G401 (cell line): Measurements from ENCODE around the gene RAB1B. TPM values are rescaled to one million over a fixed set of nuclear protein-coding genes. Genes with fewer than 3 reads are reported as not detected.

Source experiments
- DNase-seq: peaks from one replicate; pipeline ENCODE4 v3.0.0-alpha.2; 2015; ENCODE audit warnings: low spot score
- in situ Hi-C: cut with HindIII; loops from 2 replicates; pipeline ENCODE4 v1.10.0; 2016; ENCODE audit warnings: low sequenced_read_pairs, mixed read lengths
- total RNA-seq: library from RNA; depleted of rRNA; stranded (reverse); fragments of >200 nt; shearing (Covaris generic); gene quantifications from 2 replicates; pipeline ENCODE4 v1.2.3, GENCODE V29; 2014

The RAB1B gene
- total RNA-seq, 1 experiment from 2014 or later = 67.8 TPM

DNA sequence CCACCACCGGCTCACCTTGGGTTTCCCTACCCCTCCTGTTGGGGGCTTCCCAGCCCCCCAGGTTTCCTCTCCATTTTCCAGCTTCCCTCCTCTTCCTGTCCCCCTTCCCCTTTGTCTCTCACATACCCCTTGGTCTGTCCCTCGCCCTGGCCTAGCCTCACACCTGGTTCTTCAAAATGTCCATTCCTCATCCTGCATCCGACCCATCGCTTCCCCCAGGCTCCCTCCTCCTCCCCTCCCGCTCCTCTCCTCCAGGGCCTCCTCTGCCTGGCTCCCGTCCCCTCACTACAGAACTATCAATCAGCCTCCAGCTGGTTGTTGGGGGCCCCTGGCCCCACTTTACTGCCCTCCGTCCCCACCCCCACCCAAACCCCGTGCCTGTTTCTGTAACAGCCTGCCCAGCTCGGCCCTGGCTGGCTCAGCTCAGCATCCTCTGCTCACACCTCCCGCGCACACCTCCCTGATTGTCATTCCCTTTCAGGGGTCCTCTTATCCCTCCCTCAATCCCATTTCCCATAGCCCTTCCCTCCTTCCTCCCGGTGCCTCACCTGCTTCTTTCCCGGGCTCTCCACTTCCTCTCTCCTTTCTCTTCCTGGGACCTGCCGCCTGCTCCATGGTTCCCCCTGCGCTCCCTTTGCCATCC is 10.8 kb downstream of the RAB1B start:
- in situ Hi-C loops = no loop called here
- DNase-seq = peak; percentile 37

GRCh38 chr11:66280428-66280827 is 12.0 kb downstream of the RAB1B start:
- DNase-seq = no peak
- in situ Hi-C loops = no loop called here

DNA sequence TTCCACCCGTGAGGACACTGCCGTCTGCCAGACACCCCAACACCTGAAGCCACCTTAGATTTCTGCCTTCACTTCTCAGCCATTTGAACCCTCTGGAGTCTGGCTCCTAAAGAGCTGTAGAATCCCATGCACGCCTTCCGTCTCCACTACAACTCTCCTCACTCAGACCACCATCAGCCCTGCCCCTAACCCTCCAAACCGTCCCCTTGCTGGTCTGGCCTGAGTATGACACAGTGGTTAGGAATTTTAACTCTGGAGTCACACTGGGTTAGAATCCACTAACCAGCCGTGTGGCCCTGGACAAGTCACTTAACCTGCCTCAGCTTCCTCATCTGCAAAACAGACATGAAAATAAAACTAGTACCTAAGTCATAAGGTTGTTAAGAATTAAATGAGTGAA is 12.6 kb downstream of the RAB1B start:
- no peak for DNase-seq
- in situ Hi-C loops = no loop called here

DNA sequence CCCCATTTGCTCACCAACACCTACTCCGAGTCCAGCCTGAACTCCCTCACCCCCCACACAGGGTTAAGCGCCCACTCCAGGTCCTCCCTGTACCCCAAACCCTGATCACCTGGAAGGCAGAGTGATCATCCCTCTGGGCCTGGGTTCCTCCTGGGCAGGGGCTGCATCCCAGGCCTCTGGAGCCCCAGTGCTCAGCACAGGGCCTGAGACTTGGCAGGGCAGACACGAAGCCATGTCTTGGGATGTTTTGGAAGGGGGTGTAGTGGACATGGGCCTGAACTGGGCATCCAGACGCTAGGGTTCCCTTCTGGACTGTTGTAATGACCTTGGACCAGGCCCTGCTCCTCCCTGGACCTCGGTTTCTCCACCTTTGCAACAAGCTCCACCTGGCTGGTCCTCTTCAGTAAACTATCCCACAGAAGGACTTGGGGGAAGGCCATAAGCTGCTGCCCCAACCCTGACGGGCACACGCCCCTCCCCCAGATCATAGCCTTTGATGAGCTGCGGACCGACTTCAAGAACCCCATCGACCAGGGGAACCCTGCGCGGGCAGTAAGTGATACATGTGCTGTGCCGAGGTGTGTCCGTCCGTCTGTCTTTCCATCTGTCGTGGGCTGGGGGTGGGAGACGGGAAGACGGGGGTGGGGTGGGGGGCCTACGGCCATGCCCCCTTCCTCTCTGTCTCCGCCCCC is 13.5 kb downstream of the RAB1B start:
- no peak for DNase-seq

DNA sequence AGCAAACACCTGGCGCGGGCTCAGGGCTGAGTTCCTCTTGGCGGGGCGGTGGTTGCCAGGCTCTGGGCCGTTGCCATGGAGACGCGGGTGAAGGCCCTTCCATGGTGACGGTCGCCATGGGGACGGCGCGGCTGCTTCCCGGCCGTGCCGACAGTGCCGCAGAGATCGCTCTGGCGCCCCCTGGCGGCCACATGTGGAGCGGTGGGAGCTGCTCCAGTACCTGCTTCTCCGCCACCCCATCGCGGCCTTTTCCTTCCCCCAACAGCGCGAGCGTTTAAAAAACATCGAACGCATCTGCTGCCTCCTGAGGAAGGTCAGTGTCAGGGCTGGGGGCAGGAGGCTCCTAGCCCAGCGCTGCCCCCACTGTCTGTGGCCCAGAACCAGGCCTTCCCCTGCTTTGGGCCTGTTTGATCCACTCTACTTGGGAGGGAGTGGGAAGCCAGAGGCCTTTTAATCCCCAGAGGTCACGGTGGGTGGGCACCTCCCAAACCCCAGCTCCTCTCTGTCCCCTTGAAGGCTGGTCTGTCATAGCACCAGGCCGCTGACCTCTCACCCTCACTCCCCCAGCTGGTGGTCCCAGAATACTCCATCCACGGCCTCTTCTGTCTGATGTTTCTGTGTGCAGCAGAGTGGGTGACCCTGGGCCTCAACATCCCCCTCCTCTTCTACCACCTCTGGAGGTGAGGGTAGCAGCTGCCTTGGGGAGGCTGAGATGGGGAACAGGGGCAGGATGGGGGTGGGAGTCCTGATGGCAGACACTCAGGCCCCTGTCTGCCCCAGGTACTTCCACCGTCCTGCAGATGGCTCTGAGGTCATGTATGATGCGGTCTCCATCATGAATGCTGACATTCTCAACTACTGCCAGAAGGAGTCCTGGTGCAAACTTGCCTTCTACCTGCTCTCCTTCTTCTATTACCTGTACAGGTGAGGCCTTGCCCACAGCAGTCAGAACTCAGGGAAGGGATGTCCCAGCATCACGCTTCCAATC is 14.3 kb downstream of the RAB1B start:
- in situ Hi-C loops = no loop called here
- peak; percentile 99 for DNase-seq

More for the DNA sequence above, 13.5 kb downstream of the RAB1B start:
- in situ Hi-C loops = no loop called here

DNA sequence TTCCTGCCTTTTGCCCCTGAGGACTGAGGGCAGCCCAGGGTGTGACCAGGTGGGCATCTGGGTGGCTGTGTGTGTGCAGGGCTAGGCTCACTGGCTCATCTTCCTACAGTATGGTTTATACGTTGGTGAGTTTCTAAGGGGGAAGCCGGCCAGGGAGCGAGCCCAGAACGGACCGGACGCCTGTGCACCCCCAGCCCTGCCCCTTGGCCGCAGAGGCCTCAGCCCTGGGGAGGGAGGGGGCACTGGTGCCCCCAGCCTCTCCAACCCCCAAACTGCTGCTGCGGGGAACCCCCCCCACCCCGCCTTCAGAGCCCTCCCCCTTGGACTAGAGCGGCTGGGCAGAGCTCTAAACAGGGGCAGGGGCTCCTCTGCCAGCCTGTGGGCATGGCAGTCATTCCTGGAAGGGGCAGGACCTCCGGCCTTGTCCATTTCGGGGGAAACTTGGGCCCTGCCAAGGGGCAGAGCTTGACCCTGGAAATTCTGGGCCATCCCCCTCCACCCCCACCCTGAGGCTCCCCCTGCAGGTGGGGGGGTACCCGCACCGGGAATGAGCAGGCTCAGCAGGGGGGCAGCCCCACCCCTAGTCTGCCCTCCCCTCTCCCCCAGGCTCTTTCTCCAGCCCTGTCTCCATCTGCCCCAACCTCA is 15.1 kb downstream of the RAB1B start:
- in situ Hi-C loops = no loop called here
- DNase-seq = no peak

DNA sequence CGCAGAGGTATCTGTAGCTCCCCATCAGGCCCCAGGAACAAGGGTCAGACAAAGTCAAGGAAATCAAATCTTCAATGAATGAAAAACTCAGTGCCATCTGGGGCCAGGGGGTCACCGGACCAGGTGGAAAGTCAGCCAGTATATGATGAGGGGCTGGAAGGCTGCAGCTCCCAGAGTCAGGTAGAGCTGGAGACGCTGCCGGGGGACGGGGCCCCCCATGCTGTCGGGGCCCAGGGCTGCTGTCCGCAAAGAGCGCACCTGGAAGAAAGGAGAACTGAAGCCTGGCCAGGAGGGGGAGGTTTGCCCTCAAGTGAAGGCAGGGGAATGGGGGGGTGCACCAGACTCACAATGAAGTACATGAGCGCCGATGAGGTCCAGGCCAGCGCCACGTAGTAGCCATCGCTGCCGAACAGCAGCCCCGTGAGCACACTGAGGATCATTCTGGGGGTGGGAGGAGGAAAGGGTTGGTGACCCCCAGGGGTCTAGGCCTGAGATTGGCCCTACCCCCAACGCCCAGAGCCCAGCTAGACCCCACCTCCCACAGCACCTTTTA is 16.2 kb downstream of the RAB1B start:
- no peak for DNase-seq
- in situ Hi-C loops = no loop called here

DNA sequence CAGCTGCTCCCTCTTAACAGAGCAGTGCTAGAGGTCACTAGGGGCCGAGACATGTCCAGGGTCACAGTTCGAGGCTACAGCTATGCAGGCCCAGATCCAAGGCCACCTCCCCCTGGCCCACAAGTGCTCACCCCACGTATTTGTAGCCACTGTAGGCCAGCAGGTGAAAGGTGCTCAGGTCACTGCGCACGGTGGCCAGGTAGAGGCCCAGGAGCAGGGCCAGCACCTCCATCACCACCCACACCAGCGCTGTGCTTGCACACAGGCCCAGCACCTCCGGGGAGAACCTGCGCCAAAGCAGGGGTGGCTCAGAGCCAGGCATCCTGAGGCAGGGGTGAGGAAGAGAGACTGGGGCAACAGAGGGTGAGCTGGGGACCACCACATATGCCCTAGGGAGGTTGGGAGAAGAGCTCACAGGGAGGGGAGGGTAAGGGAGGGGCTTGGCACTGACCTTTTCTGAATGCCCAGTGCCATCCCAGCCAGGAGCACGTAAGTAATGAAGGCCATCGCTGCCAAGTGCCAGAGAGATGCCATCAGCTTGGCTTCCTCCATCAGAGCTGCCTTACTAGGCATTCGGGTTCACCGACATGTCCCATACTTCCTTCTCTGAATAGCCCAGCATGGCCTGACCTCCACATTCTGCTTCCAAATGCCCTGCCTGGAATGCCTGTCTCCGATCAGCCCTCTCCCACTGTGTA is 17.0 kb downstream of the RAB1B start:
- peak; percentile 72 for DNase-seq

DNA sequence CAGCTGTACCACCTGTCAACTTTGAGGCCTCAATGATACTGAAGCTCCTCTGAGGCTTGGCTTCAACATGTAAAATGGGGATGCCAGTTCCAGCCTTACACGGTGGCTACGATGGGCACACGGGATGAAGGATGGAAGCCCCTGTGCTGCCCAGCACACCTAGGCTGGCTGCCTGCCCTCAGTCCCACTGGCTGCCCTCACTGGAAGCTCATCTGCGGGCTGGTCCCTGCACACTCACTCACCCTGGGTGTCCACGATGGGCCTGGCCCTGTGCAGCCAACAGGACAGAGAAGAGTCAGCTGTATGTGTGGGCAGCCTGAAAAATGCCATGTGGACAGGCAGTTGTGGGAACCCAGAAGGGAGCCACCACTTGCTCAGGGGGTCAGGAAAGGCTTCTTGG is 18.3 kb downstream of the RAB1B start:
- in situ Hi-C loops = no loop called here
- no peak for DNase-seq

More for the DNA sequence above, 17.0 kb downstream of the RAB1B start:
- in situ Hi-C loops = no loop called here

GRCh38 chr11:66287211-66287888 is 18.9 kb downstream of the RAB1B start:
- DNase-seq = no peak
- in situ Hi-C loops = no loop called here

DNA sequence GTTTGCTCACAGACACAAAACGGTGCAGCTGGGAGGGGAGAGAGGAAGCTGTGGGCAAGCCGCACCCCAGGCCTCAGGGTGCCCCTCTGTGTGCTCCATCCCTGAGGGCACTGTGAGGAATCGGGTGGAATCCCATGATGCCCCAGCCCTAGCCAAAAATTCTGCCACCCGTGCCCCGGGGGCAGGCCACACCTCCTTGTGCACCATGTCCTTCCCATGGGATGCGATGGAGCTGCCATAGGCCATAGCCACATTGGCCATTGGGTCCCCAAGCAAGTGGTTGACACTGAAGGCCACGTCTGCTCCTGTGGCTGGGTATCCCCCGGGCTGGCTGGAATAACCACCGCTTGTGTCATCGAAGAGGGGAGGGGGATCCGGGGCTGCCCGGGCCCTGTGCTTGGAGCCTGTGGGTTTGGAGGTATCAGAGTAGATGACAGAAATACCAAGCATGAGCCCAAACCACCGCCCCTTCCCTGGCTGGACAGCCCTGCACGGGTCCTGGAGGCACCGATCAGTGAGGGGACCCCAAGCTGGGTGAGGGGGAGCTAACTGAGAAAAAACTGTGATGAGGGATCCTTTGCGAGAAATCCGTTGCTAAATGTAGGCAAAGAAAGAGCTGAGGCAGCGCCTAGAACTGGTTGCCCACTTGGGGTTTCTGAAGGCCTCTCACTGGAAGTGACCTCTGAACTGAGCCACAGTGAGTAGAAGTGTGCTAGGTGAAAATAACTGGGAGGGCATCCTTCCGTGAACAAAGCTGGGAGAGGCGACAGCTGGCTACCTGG is 19.6 kb downstream of the RAB1B start:
- in situ Hi-C loops = no loop called here

GRCh38 chr11:66288671-66289547 is 20.5 kb downstream of the RAB1B start, which contains the start of gene YIF1A:
YIF1A (minus strand) TSS chr11:66289143; CDS start chr11:66288985, 158 bp downstream.
- DNase-seq = peak; percentile 100
- in situ Hi-C loops = no loop called here

More for the DNA sequence above, 19.6 kb downstream of the RAB1B start:
- DNase-seq = no peak

DNA sequence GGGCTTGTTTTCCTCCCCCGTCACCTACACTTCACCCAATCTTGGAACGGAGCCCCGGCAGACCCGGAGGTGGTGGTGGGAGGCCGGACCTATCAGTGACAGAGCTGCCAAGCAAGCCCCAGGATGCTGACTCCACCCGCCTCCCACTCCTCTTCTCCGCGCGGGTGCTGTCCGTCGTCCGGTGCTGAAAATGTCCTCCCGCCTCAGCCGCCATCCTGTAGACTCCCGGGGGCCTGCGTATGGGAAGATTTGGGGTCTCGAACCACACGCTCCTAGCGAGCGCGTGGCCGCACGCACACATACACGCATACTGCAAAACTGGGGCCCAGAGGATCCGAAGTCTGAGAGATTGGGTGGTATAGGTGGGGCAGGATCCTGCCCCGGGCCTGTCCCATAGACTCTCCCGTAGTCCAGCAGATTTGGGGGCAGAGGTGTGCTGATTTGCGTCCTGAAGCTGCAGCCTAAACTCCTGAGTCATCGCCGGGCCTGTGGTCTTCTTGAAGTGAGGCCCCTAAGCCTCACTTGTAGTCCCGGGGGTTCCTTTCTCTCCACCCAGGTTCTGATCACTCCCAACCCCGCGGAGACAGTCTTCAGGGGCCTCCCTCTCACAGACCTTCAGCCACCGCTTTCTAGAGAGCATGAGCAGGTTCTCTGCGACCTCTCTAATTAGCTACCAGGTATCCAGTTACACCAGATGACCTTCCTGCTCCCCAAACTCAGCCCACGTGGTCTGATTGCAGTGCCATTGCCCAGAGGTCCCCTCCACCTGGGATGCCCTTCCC is 21.3 kb downstream of the RAB1B start:
- in situ Hi-C loops = no loop called here
- no peak for DNase-seq

DNA sequence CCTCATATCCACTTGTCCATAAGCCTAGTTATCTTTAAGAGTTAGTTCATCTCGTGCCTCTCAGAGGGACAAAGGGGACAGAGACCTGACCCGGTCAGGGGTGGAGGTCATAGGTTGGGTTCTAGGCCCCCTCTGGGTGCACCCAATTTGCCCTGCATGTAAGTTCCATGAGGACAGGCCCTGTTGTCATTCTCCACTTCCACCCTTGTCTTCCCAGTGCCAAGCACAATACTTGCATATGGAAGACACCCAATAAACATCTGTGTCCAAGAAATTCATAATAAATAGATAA is 21.8 kb downstream of the RAB1B start:
- in situ Hi-C loops = no loop called here
- DNase-seq = no peak

GRCh38 chr11:66291303-66291705 is 22.9 kb downstream of the RAB1B start:
- no peak for DNase-seq
- in situ Hi-C loops = no loop called here
